GM18508 (cell line): ENCODE results near the gene LGALS1.
"Not testable (repeated sequence)": the region's sequence is repeated elsewhere in the genome, so short reads cannot be mapped to it uniquely, and the experiment has no call there.

Source experiments
- ATAC-seq: cut with Tn5 transposase; IDR thresholded peaks from one replicate; pipeline ENCODE4 v1.9.1; 2021; ENCODE audit warnings: moderate number of reproducible peaks; ENCODE audit not compliant: insufficient read depth, unreplicated experiment

Gene LGALS1

GRCh38 chr22:37638391-37639069, 36.9 kb upstream of the LGALS1 start:
- ATAC-seq: no peak

GRCh38 chr22:37639070-37639760, 36.2 kb upstream of the LGALS1 start, which contains the start of gene SH3BP1:
Gene SH3BP1 (plus strand): TSS chr22:37639669. CDS start chr22:37639788, 119 bp downstream.
- no peak for ATAC-seq

- ATAC-seq: no peak
Observed at GRCh38 chr22:37639771-37640590, 35.5 kb upstream of the LGALS1 start.

GRCh38 chr22:37640591-37641560, 34.6 kb upstream of the LGALS1 start:
- no peak for ATAC-seq

GRCh38 chr22:37641561-37641949, 33.9 kb upstream of the LGALS1 start:
- ATAC-seq: no peak

GRCh38 chr22:37643225-37643847, 32.1 kb upstream of the LGALS1 start:
- no peak for ATAC-seq

- ATAC-seq: no peak
Observed at GRCh38 chr22:37647317-37647716, 28.1 kb upstream of the LGALS1 start.

- ATAC-seq: no peak
Observed at GRCh38 chr22:37647928-37648327, 27.5 kb upstream of the LGALS1 start.

GRCh38 chr22:37650463-37651136, 24.8 kb upstream of the LGALS1 start:
- no peak for ATAC-seq

- ATAC-seq: no peak
Observed at GRCh38 chr22:37654563-37655251, 20.7 kb upstream of the LGALS1 start.

GRCh38 chr22:37655252-37655563, 20.2 kb upstream of the LGALS1 start:
- ATAC-seq: no peak

GRCh38 chr22:37656583-37656982, 18.9 kb upstream of the LGALS1 start:
- not testable (repeated sequence) for ATAC-seq

- no peak for ATAC-seq
Observed at GRCh38 chr22:37657590-37658132, 17.8 kb upstream of the LGALS1 start.

- peak; percentile 71 for ATAC-seq
Observed at GRCh38 chr22:37658133-37659065, 17.0 kb upstream of the LGALS1 start, which contains the start of gene PDXP. Gene PDXP (plus strand): TSS chr22:37658723. CDS start chr22:37658783, 60 bp downstream.

GRCh38 chr22:37659066-37659896, 16.2 kb upstream of the LGALS1 start:
- ATAC-seq: no peak
